EH (cell line): Measurements from ENCODE around the gene XKRX.
A peak's percentile ranks its signal among the peaks of the same experiment; 100 is the strongest.

ENCODE experiments used
- DNase-seq: peaks from one replicate; pipeline ENCODE4 v3.0.0-alpha.2; 2015; ENCODE audit warnings: low read depth

The XKRX gene

DNA sequence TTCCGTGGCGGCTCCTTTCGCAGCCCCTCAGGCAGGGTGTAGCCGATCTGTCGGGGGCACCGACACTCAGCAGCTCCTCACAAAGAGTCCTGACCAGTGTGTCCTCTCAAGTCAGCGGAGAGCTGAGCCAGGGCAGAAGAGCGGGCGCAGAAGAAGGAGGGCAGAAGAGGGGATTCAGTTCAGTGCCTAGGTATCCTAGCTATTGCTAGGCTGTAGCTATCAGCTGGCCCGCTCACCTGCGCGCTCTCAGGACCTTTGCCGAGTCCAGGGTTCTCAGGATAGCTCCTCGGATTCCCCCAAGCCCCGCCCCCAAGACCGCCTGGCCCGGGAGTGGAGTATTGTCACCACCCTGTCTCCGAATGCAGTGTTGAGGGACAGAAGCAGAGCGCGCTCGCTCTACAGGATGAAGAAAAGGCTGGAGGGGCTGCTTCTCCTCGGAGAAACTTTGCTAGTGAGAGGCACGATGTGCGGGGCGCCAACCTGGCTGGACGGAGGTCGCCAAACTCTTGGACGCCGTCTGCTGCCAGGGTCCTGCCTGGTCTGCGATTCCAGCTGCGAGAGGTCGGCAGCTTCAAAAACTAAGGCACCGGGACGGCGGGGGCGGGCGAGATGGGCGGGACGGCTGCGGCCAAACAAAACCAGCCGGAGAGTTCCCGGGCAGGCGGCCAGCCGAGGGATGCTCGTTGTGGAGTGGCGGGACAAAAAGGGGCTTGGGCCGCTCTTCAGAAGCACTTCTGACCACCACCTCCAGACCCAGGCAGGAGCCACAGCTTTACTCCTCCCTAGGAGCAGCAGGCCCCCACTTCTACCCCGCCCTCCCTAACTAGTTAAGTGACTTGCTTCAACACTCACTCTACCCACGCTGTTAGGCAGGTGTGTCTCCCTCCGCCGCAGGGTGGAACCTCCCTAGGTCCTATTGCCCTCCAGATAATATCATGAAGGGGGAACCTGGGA lies at the start of gene XKRX:
Gene XKRX (minus strand): TSS at position 258 of the 954 bp plus-strand sequence. CDS start 613 bp downstream, outside the sequence.
- DNase-seq, result peak; percentile 21

DNA sequence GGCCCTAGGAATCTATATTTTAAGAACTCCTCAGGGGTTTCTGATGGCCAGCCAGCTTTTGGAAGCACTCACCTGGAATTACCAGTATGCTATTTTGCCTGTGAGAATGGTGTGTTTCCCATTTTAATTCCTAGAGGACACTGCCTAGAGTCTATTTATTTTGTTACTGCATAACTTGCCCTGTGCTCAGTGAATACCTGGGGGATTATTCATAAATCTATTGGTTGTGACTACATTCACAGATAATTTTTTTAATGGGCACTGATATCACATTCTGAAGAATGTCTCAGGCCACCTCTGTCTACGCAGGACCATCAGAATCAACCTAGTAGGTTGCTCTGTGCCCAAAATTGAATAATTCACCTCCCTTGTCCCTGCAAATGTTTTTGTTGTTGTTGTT lies 47.5 kb upstream of the XKRX start:
- DNase-seq, result peak; percentile 15

DNA sequence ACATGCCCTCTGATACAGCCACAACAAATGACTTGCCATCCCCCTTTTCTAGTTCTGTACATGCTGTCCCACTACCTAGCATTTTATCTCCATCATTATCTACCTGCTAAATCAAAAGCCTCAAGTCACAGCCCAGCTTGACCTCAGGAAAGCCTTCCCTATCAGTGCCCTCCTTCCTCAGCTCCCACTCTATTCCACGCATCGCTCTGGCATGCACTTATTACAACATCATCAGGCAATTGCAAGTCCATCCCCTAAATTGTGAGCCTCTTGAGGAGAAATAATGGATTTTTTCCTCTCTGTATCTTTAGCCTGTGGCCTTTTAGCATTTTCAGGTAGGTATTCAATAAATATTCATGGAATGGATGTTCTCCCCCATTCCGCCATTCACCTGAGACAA lies 46.5 kb upstream of the XKRX start:
- no peak for DNase-seq

DNA sequence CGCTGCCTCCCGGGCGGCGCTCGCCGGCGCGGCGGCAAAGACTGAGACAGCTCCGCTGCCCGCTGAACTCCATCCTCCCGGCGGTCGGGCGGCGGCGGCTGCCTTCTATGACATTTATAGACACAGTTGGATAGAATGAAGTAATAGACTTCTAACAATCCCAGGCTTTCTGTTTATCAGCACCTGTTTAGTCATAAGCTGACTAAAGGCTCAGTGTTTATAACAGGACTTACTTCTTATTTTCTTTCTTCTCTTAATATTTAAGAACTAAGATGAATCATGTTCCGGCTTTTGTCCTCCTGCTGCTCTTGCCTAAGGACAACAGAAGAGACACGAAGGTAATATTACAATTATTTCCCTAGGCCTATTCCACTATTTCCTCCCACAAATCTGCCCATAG lies 44.7 kb upstream of the XKRX start:
- peak; percentile 4 for DNase-seq

DNA sequence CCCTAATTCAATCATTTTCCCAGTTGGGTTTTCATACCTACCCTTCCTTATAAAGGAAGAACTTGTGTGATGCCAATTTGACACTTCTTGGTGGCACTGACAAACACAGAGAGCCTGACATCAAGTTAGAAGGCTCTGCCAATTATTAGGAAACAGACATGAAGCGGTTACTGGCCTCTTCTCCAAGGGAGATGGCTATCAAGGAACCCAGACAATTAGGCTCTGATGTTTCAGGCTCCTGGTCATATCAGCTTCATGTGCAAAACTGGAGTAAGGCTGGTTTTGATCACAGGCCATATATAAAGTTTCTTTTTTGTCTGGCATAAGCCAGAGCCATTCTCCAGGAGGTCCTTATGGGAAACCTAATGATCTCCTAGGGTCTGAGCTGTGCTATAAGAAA lies 41.2 kb upstream of the XKRX start:
- DNase-seq, result no peak

DNA sequence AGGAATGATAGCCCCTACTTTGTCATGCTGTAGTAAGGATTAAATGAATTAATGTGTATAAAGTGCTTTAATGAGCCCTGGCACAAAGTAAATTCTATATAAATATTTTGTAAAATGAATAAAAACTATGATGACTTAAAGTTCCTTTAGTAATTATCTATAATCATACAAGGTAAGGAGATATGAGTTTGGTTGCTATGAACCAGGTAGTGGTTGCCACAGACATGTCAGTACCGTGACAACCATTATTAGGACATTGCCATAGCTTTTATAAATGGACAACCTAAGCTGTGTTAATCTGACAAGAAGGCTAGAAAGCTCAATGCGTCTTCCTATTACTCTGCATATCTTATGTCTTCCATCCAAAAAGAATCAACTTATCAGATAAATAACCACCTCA lies 40.7 kb upstream of the XKRX start, which contains the start of gene ARL13A:
Gene ARL13A (plus strand): TSS at position 301 of the 400 bp plus-strand sequence. CDS start 3,982 bp downstream, outside the sequence.
- no peak for DNase-seq

DNA sequence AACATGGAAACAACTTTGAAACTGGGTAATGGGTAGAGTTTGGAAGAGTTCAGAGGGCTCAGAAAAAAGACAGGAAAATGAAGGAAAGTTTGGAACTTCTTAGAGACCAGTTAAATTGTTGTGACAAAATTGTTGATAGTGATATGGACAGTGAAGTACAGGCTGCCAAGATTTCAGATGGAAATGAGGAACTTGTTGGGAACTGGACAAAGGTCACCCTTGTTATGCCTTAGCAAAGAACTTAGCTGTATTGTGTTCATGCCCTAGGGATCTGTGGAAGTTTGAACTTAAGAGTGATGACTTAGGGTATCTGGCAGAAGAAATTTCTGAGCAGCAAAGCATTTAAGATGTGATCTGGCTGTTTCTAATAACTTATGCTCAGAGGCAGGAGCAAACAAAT lies 35.6 kb upstream of the XKRX start:
- no peak for DNase-seq

DNA sequence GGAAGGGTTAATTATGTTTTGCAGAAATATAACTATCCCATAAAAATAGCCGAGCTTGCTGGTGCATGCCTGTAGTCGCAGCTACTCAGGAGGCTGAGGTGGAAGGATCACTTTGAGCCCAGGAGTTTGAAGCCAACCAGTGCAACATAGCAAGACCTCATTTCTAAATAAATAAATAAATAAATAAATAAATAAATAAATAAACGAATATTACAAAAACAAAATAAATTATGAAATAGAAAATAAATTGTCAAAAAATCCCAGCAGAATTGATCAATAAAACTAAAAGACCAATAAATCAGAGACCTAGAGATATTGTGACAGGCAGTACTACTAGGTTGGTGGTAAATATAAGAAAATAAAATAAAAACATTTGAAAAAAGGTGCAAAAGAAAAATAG lies 34.1 kb upstream of the XKRX start:
- DNase-seq, result no peak

DNA sequence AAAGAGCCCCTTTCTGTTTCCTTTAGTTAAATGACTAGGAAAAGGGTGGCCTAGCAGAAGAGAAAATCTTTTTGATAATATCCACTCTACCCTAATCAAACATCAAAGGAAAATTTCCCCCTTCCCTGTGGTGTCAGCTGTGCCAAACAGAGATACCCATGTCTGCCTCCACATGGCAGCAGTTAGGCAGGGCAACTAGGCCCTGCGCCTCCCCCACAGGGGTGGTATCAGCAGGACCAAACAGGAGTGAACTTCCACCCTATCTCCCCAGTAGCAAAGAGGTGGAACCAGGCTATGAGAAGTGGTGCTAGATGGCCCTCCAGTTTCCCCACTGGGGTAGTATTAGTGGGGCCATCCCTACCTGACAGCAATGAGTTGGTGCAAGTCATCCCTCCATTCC lies 19.8 kb upstream of the XKRX start:
- no peak for DNase-seq

DNA sequence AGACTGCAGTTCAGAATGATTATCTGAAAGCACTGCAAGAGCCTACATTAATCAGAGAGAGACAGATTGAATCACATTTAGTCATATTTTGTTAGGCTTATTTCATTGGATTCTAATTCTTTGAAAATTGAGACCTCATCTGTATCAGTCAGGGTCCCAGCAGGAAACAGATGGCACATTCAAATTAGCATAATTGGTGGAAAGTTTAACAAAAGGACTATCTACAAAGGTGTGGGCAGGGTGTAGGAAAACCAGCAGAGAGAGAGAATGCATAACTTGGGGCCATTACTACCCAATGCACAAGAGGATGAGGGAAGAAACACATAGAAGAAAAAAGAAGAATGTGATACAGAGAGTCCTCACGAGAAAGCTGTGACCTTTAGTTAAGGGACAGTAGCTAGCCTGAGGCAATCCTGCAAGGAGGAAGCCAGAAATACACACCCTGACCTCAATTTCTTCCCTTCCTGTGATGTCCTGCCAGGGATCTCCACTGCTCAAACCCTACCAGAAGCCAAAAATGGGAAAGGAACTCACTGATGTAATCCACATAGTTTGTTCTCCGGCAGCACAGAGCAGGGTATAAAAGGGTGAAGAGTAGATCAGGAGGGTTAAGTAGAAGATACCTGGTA lies 17.7 kb upstream of the XKRX start:
- DNase-seq, result peak; percentile 56

DNA sequence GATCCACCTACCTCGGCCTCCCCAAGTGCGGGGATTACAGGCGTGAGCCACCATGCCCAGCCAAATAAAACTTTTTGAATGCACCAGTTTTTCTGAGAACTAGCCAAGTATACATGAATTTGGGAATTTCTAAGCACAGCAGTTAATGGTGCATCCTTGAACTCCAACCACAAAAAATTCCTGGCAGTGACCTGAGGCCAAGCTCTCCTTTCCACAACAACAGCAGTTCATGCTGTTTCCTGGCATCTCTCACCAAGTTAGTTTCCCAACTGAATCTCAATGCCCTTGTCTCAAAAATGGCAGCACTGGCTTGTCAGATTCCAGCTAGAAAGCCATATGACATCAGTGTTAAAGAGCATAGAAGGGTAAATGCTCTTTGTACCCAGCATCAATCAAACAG lies 15.9 kb upstream of the XKRX start:
- DNase-seq, result peak; percentile 19

DNA sequence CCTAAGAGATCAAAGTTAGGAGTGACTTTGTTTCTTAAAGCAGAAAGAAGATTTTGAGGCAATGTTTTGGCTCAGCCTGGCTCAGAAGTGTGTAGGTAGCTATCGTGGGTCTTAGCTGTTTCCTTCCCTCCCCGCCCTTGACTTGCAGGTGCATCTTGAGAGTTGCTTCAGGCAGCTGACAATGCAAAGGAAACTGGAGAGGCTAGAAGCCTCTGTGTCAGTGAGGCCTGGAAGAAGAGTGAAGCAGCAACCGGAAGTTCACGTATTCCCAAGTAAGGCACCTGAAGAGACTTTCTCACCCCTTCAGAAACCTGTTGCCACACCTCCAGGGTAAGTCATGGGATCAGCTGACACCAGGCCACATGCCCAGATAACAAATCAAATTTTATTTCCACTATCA lies 10.6 kb upstream of the XKRX start:
- no peak for DNase-seq

DNA sequence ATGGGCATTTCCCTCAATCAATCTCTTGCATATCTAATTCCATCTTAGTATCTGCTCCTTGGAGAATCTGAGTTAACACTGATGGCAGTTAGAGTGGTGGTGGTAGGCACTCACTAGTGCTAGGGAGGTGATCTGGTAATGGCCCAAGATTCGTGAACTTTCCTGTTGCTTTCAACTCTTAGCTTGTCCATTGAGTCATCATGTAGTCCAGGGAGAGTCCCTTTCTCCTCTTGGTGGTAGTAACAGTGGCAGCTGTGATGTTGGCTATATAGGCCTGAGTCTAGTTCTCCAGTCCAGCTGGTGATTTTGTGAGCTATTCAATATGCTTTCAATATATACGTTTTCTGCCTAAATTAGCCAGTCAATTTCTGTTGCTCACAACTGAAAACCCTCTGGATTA lies 7.0 kb upstream of the XKRX start:
- no peak for DNase-seq

DNA sequence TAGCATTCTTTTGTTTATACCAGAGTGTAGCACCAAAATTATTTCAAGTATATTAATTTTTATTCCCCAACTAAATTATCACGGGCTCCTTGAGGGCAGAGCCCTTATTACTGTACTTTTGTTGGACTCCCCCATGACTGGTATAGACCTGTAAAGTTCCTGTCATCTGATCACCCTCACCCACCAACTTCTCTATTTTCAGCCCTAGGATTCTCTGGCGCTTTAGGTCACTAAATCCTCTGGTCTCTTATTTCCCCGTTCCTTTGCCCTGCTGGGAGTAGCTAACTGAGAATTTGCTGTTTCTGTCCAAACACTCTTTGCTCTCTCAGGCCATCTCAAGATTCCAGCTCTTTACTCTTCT lies 3.2 kb upstream of the XKRX start:
- no peak for DNase-seq

DNA sequence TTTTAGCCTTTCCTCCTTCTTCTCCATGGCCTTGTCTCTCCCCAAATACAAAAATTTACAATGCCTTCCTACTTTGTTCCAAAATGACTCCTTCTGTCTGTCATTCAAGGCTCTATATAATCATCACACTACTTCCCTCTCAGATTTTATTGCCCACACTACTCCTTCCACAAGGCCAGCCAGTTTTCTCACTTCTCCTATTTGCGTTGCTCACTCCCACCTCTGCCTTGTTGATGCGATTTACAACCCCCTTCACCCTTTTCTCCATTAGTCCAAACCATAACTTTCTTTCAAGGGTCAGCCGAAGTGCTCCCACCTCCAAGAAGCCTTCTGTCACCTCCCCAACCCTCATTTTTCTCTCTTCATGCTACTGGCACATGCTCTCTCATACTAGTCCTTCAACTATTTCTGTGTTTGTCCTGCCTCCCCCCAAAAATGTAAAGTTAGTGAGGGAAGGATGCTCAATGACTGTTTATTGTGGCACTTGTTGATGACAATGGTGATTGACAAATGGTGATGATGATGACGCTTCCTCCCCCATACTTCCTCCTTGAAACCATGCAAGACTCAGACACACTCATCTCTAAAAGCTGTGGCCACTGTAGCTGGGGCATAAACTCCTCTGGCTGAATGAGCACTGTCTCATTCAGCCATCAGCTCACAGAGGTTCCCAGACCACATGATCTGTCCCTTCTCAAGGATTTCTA lies 2.7 kb upstream of the XKRX start:
- DNase-seq, result no peak

DNA sequence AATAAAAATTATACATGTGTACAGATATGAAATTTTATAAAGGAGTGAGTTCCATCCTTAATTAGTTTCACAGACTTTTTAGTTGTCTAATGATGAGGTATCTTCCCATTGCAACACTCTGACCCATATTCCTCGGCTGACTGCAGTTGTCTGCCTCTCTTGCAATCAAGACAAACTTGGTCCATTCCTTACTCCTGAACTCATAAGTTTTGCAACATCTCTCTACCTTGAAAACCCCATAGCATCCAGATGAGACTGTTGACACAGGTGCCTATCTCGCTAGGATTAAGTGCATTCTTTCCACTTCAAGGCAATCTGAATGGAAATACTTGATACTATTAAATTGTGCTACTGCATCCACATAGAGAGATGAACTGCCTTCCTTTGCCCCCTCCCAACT lies 2.3 kb downstream of the XKRX start:
- DNase-seq, result no peak

DNA sequence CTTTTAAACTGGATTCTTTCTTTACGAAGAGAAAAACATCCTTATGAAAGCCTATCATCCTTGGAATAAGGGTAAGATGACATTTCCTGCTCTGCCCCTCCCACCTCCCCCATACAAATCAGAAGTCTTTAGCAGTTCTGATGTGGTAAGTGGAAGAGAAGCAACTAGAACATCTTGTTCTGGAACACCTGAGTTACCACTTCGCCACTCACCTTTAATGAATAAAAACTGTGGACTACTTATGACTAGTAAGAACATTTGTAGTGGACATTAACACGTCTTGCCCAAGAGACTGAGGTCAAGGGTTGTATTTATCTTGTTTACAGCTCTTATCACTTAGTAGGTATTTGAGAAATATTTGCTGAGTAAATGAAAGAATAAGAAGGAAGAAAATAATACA lies 4.3 kb downstream of the XKRX start:
- DNase-seq, result no peak

DNA sequence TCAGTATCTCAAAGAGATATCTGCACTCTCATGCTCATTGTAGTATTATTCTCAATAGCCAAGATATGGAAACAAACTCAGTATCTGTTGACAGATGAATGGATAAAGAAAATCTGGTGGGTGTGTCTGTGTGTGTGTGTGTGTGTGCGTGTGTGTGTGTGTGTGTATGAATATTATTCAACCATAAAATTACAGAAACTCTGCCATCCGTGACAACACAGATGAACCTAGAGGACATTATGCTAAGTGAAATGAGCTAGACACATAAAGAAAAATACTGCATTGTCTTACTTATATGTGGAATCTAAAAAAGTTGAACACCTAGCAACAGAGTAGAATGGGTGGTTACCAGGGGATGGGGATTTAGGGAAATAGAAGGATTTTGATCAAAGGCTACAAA lies 13.2 kb downstream of the XKRX start:
- DNase-seq, result no peak

DNA sequence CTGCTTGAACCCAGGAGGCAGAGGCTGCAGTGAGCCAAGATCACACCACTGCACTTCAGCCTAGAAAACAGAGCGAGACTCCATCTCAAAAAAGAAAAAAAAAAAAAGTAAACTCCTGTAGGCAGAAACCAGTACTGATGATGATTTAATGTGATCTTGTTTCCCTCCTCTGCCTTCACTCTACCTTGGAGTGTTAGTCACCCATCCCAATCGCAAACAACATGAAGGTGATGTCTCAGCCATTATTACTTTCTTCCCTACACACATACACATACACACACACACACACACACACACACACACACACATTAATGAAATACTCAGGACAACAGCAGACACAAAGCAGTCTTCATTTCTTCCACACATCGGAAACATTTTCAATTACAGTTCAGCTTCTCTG lies 15.6 kb downstream of the XKRX start:
- DNase-seq, result no peak

DNA sequence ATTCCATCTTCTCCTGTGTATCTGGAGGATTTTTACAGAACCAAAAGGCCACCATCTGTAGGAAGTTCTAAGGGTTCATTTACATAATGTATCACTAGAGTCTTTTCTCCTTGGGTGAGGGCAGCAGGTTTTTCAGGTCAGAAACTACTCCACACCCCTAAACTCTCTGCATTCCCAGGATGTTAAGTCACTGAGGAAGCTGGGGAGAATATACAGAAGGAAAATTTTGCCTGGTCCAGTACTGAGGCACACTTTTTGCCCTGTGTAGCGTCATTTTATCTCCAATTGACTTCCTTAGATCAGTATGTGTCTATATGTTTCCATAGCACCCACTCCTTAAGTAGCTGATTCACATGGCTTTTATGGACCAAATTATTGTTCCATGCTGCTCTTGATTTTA lies 17.0 kb downstream of the XKRX start:
- peak; percentile 11 for DNase-seq

DNA sequence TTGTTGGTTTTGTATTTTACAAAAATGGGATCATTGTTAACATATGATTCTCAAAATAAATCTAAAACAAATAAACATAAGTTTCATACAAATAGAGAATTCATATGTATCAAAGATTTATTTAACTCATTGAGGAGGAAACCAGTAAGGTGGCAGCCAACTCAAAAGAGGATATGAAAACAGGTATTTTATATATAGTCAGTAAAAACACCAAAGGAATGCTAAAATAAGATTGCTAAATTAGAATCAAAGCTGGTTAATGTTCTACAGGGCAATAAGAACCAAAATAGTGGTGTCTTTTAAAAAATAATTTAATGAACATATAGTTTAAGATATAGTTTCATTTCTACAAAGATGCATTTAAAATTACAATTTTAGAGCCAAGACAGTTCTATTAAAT lies 23.1 kb downstream of the XKRX start:
- DNase-seq, result no peak

DNA sequence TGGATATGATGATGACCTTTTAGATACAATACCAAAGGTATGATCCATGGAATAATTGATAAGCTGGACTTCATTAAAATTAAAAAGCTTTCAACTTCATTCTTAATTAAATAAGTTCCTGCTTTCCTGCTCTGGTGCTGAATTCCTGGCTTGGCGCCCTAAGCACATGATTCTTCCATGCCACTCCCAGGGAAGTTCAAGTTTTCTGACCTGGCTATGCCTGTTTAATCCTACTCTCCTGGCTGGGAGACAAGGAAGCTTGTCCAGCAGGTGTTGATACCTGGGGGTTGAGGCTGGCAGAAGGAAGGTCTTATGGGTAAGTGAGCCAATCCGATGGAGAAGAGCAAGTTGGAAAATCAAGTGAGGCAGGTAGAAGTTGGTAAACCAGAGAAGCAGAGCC lies 24.3 kb downstream of the XKRX start:
- DNase-seq, result no peak
